PC-3 (cell line): ENCODE results near the gene TSPEAR.

Source experiments
- CTCF ChIP-seq: fragments of 300-600 bp; sonication (generic); conservative IDR thresholded peaks from 2 replicates; pipeline ENCODE4 v1.5.1; 2017; ENCODE audit warnings: antibody characterized with exemption, low read depth, mild to moderate bottlenecking, low read length
- EZH2 ChIP-seq: fragments of 300-600 bp; sonication (generic); IDR thresholded peaks from one replicate; pipeline ENCODE4 v1.6.1; 2017; ENCODE audit warnings: antibody characterized with exemption, mild to moderate bottlenecking, low read length; ENCODE audit not compliant: unreplicated experiment
- EZH2phosphoT487 ChIP-seq: fragments of 300-600 bp; sonication (generic); IDR thresholded peaks from 2 replicates; pipeline ENCODE4 v1.6.1; 2018; ENCODE audit warnings: mild to moderate bottlenecking, antibody characterized with exemption, low read length, borderline replicate concordance

GRCh38 chr21:44589094-44589493 lies 122.3 kb downstream of the TSPEAR start:
- TF ChIP-seq CTCF: no peak
- no peak for TF ChIP-seq EZH2
- TF ChIP-seq EZH2phosphoT487: no peak
